Measurements from ENCODE around the gene SMIM10L2A.
"Not testable (repeated sequence)": the region's sequence is repeated elsewhere in the genome, so short reads cannot be mapped to it uniquely, and the experiment has no call there.

SMIM10L2A gene

GRCh38 chrX:135461756-135462155 is 40.0 kb downstream of the SMIM10L2A start:
- DNase-seq, result not testable (repeated sequence)

GRCh38 chrX:135463937-135464336 is 42.2 kb downstream of the SMIM10L2A start:
- peak; percentile 2 for DNase-seq

GRCh38 chrX:135476378-135476777 is 54.6 kb downstream of the SMIM10L2A start:
- DNase-seq, result no peak

GRCh38 chrX:135477576-135477975 is 55.8 kb downstream of the SMIM10L2A start:
- DNase-seq, result peak; percentile 47

Measured in EL (cell line).